ENCODE results near the gene FAM219B.

DNA sequence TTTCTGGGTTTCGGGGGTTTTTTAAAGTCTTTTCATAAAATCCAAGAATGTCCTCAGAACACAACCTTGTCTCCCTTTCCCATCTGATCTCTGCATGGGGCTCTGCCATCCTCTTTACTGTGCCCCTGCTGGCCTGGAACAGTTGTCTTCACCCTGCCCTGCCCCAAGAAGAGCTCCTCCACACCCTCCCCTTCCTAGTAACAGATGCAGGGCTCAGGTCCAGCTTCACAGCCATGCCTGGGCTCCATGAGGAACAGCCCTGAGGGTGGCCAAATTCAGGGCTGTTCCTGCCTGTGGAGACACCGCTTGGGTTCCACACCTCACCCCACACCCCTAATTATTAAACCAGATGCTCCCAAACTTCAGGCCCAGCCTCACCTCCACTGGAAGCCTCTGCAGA, 50.8 kb downstream of the FAM219B start:
- TF ChIP-seq, protein P1, sequence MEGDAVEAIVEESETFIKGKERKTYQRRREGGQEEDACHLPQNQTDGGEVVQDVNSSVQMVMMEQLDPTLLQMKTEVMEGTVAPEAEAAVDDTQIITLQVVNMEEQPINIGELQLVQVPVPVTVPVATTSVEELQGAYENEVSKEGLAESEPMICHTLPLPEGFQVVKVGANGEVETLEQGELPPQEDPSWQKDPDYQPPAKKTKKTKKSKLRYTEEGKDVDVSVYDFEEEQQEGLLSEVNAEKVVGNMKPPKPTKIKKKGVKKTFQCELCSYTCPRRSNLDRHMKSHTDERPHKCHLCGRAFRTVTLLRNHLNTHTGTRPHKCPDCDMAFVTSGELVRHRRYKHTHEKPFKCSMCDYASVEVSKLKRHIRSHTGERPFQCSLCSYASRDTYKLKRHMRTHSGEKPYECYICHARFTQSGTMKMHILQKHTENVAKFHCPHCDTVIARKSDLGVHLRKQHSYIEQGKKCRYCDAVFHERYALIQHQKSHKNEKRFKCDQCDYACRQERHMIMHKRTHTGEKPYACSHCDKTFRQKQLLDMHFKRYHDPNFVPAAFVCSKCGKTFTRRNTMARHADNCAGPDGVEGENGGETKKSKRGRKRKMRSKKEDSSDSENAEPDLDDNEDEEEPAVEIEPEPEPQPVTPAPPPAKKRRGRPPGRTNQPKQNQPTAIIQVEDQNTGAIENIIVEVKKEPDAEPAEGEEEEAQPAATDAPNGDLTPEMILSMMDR (IDR thresholded peaks at IDR 0.05): no peak
- no peak for TF ChIP-seq POLR2A (IDR thresholded peaks at IDR 0.05)

Data from esophagus squamous epithelium (tissue), 4 donors.